Measurements from ENCODE around the gene GPR65. TPM values are rescaled to one million over a fixed set of nuclear protein-coding genes. Genes with fewer than 3 reads are reported as not detected.

The GPR65 gene
- total RNA-seq, 4 donors from 2014 or later, result 0.32 to 0.47 (median 0.38) TPM; not detected in 1

DNA sequence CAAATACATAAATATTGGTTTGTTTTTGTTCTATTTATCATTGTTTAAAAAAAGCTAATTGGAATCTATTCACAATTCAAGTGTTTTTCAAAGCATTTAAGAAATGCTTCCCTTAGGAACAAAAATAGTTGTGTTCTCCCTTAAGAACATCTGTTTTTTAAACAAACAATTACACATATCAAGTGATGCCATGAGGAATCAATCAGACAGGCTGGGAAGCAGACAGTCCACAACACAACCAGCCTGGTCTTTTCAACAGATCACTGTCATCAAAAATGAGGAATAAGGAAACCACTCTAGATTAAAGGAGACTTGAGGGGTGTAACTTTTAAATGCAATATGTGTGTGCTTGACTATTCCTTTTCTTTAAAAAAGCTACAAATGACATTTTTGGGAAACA is 37.4 kb upstream of the GPR65 start:
- Histone ChIP-seq H3K4me1 (no peaks in the 10 kb centered on the region), H3K4me3 (no peak overlapping the region), H3K36me3 (peaks cover 18% of the 10 kb centered on the region), H3K27ac (no peak overlapping the region), H3K27me3 (no peaks in the 10 kb centered on the region), H3K9me3 (no peaks in the 10 kb centered on the region)
- DNase-seq (ENCODE audit: low spot score in 2 of 2), result no peak
- TF ChIP-seq POLR2A (IDR thresholded peaks at IDR 0.05), result no peak
- no peak for TF ChIP-seq POLR2AphosphoS5 (IDR thresholded peaks at IDR 0.05)
- TF ChIP-seq EP300 (IDR thresholded peaks at IDR 0.05), result no peak
- TF ChIP-seq, protein P1, sequence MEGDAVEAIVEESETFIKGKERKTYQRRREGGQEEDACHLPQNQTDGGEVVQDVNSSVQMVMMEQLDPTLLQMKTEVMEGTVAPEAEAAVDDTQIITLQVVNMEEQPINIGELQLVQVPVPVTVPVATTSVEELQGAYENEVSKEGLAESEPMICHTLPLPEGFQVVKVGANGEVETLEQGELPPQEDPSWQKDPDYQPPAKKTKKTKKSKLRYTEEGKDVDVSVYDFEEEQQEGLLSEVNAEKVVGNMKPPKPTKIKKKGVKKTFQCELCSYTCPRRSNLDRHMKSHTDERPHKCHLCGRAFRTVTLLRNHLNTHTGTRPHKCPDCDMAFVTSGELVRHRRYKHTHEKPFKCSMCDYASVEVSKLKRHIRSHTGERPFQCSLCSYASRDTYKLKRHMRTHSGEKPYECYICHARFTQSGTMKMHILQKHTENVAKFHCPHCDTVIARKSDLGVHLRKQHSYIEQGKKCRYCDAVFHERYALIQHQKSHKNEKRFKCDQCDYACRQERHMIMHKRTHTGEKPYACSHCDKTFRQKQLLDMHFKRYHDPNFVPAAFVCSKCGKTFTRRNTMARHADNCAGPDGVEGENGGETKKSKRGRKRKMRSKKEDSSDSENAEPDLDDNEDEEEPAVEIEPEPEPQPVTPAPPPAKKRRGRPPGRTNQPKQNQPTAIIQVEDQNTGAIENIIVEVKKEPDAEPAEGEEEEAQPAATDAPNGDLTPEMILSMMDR (IDR thresholded peaks at IDR 0.05), result no peak

- Histone ChIP-seq H3K9me3 (no peaks in the 10 kb centered on the region), H3K27ac (no peak overlapping the region), H3K27me3 (no peaks in the 10 kb centered on the region), H3K36me3 (peaks cover 14% of the 10 kb centered on the region), H3K4me3 (no peak overlapping the region), H3K4me1 (no peaks in the 10 kb centered on the region)
- TF ChIP-seq, protein P1 (IDR thresholded peaks at IDR 0.05), result no peak
- TF ChIP-seq EP300 (IDR thresholded peaks at IDR 0.05) (no peak), POLR2AphosphoS5 (IDR thresholded peaks at IDR 0.05) (no peak), POLR2A (IDR thresholded peaks at IDR 0.05) (no peak)
- 90% methylated on average over 2 of the region's 2 CpGs for whole genome bisulfite sequencing
- no peak for DNase-seq (ENCODE audit: low spot score in 2 of 2)
These were observed 33.9 kb upstream of the GPR65 start for GRCh38 chr14:87971010-87971409.

GRCh38 chr14:87975636-87976035 is 29.3 kb upstream of the GPR65 start:
- no peaks in the 10 kb centered on the region for H3K27me3 ChIP-seq
- peaks cover 20% of the 10 kb centered on the region for H3K36me3 ChIP-seq
- no peaks in the 10 kb centered on the region for H3K9me3 ChIP-seq
- no peak overlapping the region for H3K27ac ChIP-seq
- DNase-seq (ENCODE audit: low spot score in 2 of 2), result no peak
- no peaks in the 10 kb centered on the region for H3K4me1 ChIP-seq
- TF ChIP-seq, protein P1 (IDR thresholded peaks at IDR 0.05), result no peak
- no peak for TF ChIP-seq EP300 (IDR thresholded peaks at IDR 0.05)
- TF ChIP-seq POLR2AphosphoS5 (IDR thresholded peaks at IDR 0.05), result no peak
- TF ChIP-seq POLR2A (IDR thresholded peaks at IDR 0.05), result no peak
- no peak overlapping the region for H3K4me3 ChIP-seq

DNA sequence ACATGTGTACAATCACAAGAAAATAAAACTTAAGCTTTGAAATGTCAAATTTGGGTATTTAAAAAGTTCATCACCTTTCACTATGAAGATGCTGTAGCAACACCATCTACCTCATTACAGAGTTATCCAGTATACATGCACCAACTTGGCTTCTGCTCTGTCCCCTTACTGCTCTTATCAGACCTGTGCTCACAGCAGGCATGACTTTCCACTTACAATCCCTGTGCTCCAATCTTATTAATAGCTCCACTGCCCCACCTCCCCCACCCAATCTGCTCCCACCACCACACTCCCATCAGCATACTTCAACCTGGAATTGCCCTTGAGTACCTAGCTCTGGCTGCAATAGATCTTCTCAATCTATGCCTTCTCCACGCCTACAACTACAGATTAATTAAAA is 25.2 kb upstream of the GPR65 start:
- Histone ChIP-seq H3K9me3 (no peaks in the 10 kb centered on the region), H3K27ac (no peak overlapping the region), H3K36me3 (peaks cover 26% of the 10 kb centered on the region), H3K27me3 (no peaks in the 10 kb centered on the region), H3K4me3 (no peak overlapping the region), H3K4me1 (no peaks in the 10 kb centered on the region)
- DNase-seq (ENCODE audit: low spot score in 2 of 2), result no peak
- TF ChIP-seq, protein P1 (IDR thresholded peaks at IDR 0.05), result no peak
- TF ChIP-seq EP300 (IDR thresholded peaks at IDR 0.05), result no peak
- TF ChIP-seq POLR2AphosphoS5 (IDR thresholded peaks at IDR 0.05), result no peak
- TF ChIP-seq POLR2A (IDR thresholded peaks at IDR 0.05), result no peak
- 96% methylated on average over 1 of the region's 1 CpG for WGBS

DNA sequence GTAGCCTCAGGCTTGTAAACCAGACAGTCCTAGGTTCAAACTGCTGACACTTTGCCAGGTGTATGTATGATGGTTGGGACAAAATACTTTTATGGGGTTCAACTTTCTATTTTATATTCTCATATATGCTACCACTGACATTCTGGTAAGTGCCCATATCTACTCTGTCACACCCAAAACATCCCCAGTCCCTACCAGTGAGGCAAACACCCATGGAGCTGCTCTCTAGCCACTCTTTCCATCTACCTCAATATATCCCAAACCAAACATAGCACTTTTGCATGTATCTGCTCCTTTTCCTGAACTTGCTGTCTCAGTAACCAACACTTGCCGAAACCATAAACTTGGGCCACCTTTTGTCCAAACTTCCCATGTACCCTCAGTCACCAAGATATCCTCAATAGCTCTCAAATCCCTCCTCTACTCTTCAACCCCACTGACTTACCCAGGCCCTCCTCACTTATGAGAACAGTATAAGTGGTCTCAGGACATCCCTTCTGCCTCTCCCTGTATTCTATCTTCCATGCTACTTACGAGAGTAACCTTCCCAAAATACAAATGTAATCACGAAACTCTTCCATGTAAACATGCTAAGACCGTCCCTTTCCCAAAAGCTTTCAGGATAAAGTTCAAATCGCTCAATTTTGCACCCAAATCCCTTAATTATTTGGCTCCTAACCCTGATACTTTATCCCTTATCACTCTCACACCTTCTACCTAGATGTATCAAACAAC is 15.5 kb upstream of the GPR65 start:
- Histone ChIP-seq H3K27ac (no peak overlapping the region), H3K36me3 (peaks cover 9% of the 10 kb centered on the region), H3K4me3 (no peak overlapping the region), H3K4me1 (peaks cover 20% of the 10 kb centered on the region), H3K9me3 (no peaks in the 10 kb centered on the region), H3K27me3 (no peaks in the 10 kb centered on the region)
- WGBS, result 96% methylated on average over 5 of the region's 5 CpGs
- TF ChIP-seq EP300 (IDR thresholded peaks at IDR 0.05) (no peak), POLR2AphosphoS5 (IDR thresholded peaks at IDR 0.05) (no peak), POLR2A (IDR thresholded peaks at IDR 0.05) (no peak)
- TF ChIP-seq, protein P1 (IDR thresholded peaks at IDR 0.05), result no peak
- no peak for DNase-seq (ENCODE audit: low spot score in 2 of 2)

All from suprapubic skin (tissue), 4 donors.